ENCODE measurements around the gene TTC21B.
"Not testable (repeated sequence)": the region's sequence is repeated elsewhere in the genome, so short reads cannot be mapped to it uniquely, and the experiment has no call there.

The TTC21B gene

DNA sequence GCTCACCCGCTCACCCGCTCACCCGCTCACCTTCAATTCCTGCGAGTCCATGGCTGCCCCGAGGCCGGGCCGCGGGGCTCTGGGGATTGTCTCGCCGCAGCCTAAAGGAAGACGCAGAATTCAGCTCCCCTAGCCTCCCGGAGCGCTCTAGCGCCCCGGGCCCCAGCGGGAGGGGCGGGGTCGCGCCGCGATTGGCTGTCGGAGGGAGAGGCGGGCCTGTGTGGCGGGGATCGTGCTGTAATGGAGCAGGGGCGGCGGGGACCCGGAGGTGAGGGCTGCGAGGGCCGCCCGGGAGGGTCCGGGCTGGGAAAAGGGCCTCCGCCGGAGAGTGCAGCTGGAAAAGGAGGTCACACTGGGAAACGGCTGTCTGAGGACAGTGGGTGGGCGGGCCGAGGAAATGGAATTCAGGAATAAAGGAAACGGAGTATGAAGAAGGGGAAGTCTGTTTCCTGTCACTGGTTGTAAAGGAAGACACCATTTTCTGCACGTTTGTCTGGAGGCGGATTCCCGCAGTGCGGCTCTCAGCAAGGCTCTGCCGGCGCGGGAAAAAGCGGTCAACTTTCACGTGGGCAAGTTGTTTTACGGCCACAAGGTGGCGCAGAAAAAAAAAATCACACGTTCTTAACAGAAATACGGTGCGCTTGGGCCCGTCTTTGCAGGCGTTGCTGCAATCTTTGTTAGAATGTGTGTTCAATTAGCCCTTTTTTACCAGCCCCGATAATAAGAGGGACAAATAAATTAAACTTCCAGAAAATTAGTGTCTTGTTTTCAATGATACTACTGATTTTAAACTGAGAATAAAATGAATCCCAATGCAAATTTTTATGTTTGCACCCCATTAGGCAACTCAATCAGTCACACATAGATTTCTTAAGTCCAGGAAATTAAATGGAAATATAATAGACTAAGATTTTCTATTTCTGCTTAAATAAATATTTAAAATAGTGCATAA, at the start of gene TTC21B:
TTC21B (minus strand) TSS at position 122 of the 952 bp plus-strand sequence; CDS start at position 51, 71 bp downstream.
- peak within 1 kb of the TSS; percentile 74 for H3K27ac ChIP-seq (ENCODE audit: low read depth, low read length)
- no peaks in the 10 kb centered on the region for H3K27me3 ChIP-seq (ENCODE audit: control insufficient read depth, insufficient read depth, low read length)
- H3K4me3 ChIP-seq (ENCODE audit: low read length) = peak within 1 kb of the TSS; percentile 85
- no peaks in the 10 kb centered on the region for H3K36me3 ChIP-seq (ENCODE audit: control insufficient read depth, insufficient read depth, low read length)
- peaks cover 11% of the 10 kb centered on the region for H3K4me1 ChIP-seq (ENCODE audit: control insufficient read depth, insufficient read depth, low read length)
- peak within 1 kb of the TSS; percentile 49 for H3K9ac ChIP-seq (ENCODE audit: low read length)

DNA sequence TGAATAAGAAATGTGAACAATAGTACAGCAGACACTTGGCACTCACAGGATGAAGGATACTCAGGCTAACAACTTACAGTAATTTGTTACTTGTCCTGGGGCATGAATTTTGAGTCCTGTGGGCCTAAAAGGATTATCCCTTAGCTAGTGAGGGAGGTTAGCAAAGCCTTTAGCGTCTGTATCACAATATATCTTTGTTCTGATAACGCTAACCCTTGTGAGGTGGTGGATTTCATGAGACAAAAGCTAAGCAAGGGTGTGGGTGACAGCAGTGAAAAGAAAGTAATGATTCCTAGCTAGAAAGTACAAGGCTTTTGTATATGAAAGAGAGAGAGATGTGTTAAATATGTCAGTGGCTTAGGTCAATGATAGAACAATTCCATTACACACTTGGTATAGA, 46.8 kb upstream of the TTC21B start:
- H3K9ac ChIP-seq (ENCODE audit: low read length) = no peak overlapping the region
- H3K27ac ChIP-seq (ENCODE audit: low read depth, low read length) = no peak overlapping the region
- no peaks in the 10 kb centered on the region for H3K27me3 ChIP-seq (ENCODE audit: control insufficient read depth, insufficient read depth, low read length)
- no peak overlapping the region for H3K4me3 ChIP-seq (ENCODE audit: low read length)
- no peaks in the 10 kb centered on the region for H3K36me3 ChIP-seq (ENCODE audit: control insufficient read depth, insufficient read depth, low read length)
- H3K4me1 ChIP-seq (ENCODE audit: control insufficient read depth, insufficient read depth, low read length) = no peaks in the 10 kb centered on the region

DNA sequence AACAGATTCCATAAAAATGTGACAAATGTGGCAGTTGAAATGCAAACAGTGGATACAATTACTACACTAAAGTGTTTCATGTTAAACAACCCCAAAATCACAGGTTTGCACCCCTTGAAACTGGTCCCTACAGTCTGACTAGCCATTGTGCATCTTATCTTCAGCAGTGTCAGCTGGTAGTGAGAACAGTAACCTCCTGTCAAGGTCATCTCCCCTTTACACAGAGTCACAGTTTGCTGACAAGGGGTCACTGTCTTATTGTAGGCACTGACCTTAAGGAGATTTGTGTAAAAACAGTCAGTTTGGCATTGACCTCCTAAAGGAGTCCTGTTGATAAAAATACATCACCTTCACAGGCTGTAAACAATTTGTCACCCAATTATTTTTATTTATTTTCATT, 37.3 kb upstream of the TTC21B start:
- H3K4me3 ChIP-seq (ENCODE audit: low read length) = no peak overlapping the region
- no peaks in the 10 kb centered on the region for H3K36me3 ChIP-seq (ENCODE audit: control insufficient read depth, insufficient read depth, low read length)
- H3K27me3 ChIP-seq (ENCODE audit: control insufficient read depth, insufficient read depth, low read length) = no peaks in the 10 kb centered on the region
- no peak overlapping the region for H3K9ac ChIP-seq (ENCODE audit: low read length)
- H3K27ac ChIP-seq (ENCODE audit: low read depth, low read length) = no peak overlapping the region
- H3K4me1 ChIP-seq (ENCODE audit: control insufficient read depth, insufficient read depth, low read length) = no peaks in the 10 kb centered on the region

DNA sequence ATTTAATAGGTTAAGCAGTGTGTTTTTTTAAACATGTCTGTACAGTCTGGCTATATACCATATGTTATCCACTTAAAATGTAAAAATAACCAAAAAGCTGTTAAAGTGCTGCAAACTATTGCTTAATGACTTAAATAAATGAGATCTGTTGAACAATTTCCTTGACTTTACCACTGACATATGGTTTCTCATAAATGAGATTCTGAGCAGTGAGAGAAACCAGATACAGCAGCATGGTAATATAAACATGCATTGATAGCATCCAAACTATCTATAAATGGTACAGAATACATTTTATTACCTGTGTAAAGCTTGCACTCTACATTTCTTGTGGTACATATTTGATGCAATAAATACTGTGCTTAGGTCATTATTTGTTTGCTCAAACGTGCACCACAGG, 36.3 kb upstream of the TTC21B start:
- Histone ChIP-seq H3K9ac (ENCODE audit: low read length) (no peak overlapping the region), H3K27me3 (ENCODE audit: control insufficient read depth, insufficient read depth, low read length) (no peaks in the 10 kb centered on the region), H3K36me3 (ENCODE audit: control insufficient read depth, insufficient read depth, low read length) (no peaks in the 10 kb centered on the region), H3K4me1 (ENCODE audit: control insufficient read depth, insufficient read depth, low read length) (no peaks in the 10 kb centered on the region), H3K4me3 (ENCODE audit: low read length) (no peak overlapping the region), H3K27ac (ENCODE audit: low read depth, low read length) (no peak overlapping the region)

DNA sequence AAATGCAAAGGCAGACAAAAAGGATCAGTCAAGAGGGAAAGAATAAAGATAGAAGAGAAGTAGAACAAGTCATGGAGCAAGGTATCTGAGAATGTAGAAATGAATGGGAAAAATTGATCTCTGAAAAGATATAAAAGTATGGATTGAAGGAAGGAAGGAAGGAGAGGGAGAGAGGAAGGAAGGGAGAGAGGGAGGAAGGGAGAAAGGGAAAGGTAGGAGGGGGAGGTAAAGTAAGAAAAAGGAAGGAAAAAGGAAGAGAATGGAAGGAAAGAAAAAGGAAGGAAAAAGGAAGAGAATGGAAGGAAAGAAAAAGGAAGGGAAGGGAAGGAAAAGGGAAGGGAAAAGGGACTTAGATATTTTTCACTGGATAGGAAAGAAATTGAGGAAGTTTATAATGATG, 31.5 kb upstream of the TTC21B start:
- no peaks in the 10 kb centered on the region for H3K36me3 ChIP-seq (ENCODE audit: control insufficient read depth, insufficient read depth, low read length)
- H3K4me1 ChIP-seq (ENCODE audit: control insufficient read depth, insufficient read depth, low read length) = no peaks in the 10 kb centered on the region
- H3K9ac ChIP-seq (ENCODE audit: low read length) = no peak overlapping the region
- H3K4me3 ChIP-seq (ENCODE audit: low read length) = no peak overlapping the region
- H3K27ac ChIP-seq (ENCODE audit: low read depth, low read length) = no peak overlapping the region
- no peaks in the 10 kb centered on the region for H3K27me3 ChIP-seq (ENCODE audit: control insufficient read depth, insufficient read depth, low read length)

DNA sequence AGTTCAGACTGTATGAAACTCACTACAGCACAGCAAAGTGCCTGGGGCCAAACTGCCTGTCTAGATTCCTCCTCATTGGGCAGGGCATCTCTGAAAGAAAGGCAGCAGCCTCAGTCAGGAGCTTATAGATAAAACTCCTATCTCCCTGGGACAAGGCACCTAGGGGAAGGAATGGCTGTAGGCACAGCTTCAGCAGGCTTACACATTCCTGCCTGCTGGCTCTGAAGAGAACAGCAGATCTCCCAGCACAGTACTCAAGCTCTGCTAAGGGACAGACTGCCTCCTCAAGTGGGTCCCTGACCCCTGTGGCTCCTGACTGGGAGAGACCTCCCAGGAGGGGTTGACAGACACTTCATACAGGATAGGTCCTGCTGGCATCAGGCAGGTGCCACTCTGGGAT, 18.6 kb upstream of the TTC21B start:
- not testable (repeated sequence) for H3K4me1 ChIP-seq (ENCODE audit: control insufficient read depth, insufficient read depth, low read length); H3K4me3 ChIP-seq (ENCODE audit: low read length); H3K27me3 ChIP-seq (ENCODE audit: control insufficient read depth, insufficient read depth, low read length); H3K9ac ChIP-seq (ENCODE audit: low read length); H3K36me3 ChIP-seq (ENCODE audit: control insufficient read depth, insufficient read depth, low read length); H3K27ac ChIP-seq (ENCODE audit: low read depth, low read length)

DNA sequence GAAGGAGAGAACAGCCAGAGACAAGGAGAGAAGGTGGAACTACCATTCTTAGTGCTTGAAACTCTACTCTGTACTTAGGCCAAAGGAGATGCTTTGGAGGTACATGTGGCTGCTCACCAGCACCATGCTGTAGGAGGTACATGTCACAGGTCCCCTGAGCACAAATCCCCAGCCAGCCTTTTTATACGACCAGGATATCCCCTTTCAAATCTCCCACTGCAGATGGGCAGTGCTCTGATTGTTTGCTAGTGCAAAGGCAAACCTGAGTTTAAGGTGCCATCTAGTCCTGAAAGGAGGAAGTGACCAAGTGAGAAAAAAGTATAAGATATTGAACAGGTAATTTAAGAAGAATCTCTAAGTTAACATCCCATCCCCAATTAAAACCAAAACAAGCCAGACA, 17.1 kb upstream of the TTC21B start:
- Histone ChIP-seq H3K27me3 (ENCODE audit: control insufficient read depth, insufficient read depth, low read length) (no peaks in the 10 kb centered on the region), H3K9ac (ENCODE audit: low read length) (no peak overlapping the region), H3K27ac (ENCODE audit: low read depth, low read length) (no peak overlapping the region), H3K4me3 (ENCODE audit: low read length) (no peak overlapping the region), H3K4me1 (ENCODE audit: control insufficient read depth, insufficient read depth, low read length) (no peaks in the 10 kb centered on the region), H3K36me3 (ENCODE audit: control insufficient read depth, insufficient read depth, low read length) (no peaks in the 10 kb centered on the region)

DNA sequence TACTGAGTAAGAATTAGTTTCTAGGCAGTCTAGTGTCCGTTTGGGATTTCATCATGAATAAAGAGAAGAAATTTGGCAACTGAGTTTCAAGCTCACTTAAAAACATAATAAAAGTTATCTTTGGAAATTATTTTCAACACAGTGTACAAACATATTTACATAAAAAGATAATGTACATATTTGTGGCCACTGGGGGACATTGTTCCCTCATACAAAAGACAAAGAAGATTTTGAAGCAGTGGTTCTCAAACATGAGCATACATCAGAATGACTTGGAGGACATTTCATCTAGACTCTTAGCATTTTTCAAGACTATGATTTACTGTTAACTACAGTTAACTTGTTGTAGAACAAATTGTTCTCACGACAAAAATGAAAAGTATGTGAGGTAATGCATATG, 15.7 kb upstream of the TTC21B start:
- Histone ChIP-seq H3K36me3 (ENCODE audit: control insufficient read depth, insufficient read depth, low read length) (no peaks in the 10 kb centered on the region), H3K27ac (ENCODE audit: low read depth, low read length) (no peak overlapping the region), H3K9ac (ENCODE audit: low read length) (no peak overlapping the region), H3K4me3 (ENCODE audit: low read length) (no peak overlapping the region), H3K27me3 (ENCODE audit: control insufficient read depth, insufficient read depth, low read length) (no peaks in the 10 kb centered on the region), H3K4me1 (ENCODE audit: control insufficient read depth, insufficient read depth, low read length) (no peaks in the 10 kb centered on the region)

DNA sequence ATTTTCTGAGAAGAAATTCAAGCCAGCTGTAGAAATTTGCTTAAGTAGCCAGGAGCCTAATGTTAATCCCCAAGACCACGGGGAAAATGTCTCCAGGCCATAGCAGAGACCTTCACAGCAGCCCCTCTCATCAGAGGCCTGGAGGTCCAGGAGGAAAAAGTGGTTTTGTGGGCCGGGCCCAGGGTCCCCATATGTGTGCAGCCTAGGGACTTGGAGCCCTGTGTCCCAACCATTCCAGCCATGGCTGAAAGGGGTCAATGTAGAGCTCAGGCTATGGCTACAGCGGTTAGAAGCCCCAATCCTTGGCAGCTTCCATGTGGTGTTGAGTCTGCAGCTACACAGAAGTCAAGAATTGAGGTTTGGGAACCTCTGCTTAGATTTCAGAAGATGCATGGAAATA, 14.2 kb upstream of the TTC21B start:
- no peaks in the 10 kb centered on the region for H3K27me3 ChIP-seq (ENCODE audit: control insufficient read depth, insufficient read depth, low read length)
- H3K4me3 ChIP-seq (ENCODE audit: low read length) = no peak overlapping the region
- H3K36me3 ChIP-seq (ENCODE audit: control insufficient read depth, insufficient read depth, low read length) = no peaks in the 10 kb centered on the region
- H3K9ac ChIP-seq (ENCODE audit: low read length) = no peak overlapping the region
- H3K4me1 ChIP-seq (ENCODE audit: control insufficient read depth, insufficient read depth, low read length) = no peaks in the 10 kb centered on the region
- no peak overlapping the region for H3K27ac ChIP-seq (ENCODE audit: low read depth, low read length)

DNA sequence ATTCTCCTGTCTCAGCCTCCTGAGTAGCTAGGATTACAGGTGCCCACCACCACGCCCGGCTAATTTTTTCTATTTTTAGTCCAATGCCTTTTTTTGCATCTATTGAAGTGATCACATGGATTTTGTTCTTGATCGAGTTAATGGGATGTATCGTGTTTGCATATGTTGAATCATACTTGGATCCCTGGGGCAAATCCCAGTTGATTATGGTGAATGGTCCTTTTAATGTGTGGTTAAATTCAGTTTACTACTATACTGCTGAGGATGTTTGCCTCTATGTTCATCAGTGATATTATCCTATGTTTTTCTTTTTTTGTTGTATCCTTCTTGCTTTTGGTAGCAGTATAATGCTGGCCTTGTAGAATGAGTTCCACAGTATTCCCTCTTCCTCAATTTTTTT, 8.2 kb upstream of the TTC21B start:
- H3K27me3 ChIP-seq (ENCODE audit: control insufficient read depth, insufficient read depth, low read length) = no peaks in the 10 kb centered on the region
- no peaks in the 10 kb centered on the region for H3K4me1 ChIP-seq (ENCODE audit: control insufficient read depth, insufficient read depth, low read length)
- no peak overlapping the region for H3K27ac ChIP-seq (ENCODE audit: low read depth, low read length)
- H3K4me3 ChIP-seq (ENCODE audit: low read length) = no peak overlapping the region
- no peaks in the 10 kb centered on the region for H3K36me3 ChIP-seq (ENCODE audit: control insufficient read depth, insufficient read depth, low read length)
- H3K9ac ChIP-seq (ENCODE audit: low read length) = no peak overlapping the region

DNA sequence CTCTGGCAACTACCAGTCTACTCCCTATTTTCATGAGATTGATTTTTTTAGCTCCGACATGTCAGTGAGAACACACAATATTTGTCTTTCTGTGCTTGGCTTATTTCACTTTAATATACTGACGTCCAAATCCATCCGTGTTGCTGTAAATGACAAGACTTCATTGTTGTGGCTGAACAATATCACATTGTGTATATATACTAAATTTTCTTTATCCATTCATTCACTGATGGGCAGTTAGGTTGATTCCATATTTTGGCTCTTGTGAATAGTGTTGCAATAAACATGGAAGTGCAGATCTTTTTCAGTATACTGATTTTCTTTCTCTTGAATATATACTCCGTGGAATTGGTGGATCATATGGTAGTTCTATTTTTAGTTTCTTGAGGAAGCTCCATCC, 5.8 kb upstream of the TTC21B start:
- Histone ChIP-seq H3K9ac (ENCODE audit: low read length) (no peak overlapping the region), H3K36me3 (ENCODE audit: control insufficient read depth, insufficient read depth, low read length) (no peaks in the 10 kb centered on the region), H3K27ac (ENCODE audit: low read depth, low read length) (no peak overlapping the region), H3K4me3 (ENCODE audit: low read length) (no peak overlapping the region), H3K27me3 (ENCODE audit: control insufficient read depth, insufficient read depth, low read length) (no peaks in the 10 kb centered on the region), H3K4me1 (ENCODE audit: control insufficient read depth, insufficient read depth, low read length) (peaks cover 7% of the 10 kb centered on the region)

DNA sequence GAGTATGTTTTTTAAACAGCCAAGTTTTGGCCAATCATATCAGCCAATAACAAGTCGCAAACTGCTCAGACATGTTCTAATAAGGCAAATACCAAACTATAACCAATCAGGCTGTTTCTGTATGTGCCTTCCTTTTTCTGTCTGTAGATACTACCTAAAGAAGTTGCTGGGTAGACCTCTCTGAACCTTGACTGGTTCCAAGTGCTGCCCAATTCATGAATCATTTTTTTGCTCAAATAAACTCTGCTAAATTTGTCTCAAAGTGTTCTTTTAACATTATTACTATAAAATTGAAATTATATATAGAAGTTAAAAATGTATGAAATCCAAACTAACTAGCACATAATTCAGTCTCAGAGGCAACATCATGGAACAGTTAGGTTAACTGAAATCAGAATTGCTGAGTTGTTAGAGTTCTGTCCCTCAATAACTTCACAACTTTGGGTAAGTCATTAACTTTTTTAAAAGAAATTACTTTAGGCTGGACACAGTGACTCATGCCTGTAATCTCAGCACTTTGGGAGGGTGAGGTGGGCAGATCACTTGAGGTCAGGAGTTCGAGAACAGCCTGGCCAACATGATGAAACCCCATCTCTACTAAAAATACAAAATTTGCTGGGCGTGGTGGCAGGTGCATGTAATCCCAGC, 4.9 kb upstream of the TTC21B start:
- Histone ChIP-seq H3K36me3 (ENCODE audit: control insufficient read depth, insufficient read depth, low read length) (no peaks in the 10 kb centered on the region), H3K9ac (ENCODE audit: low read length) (no peak overlapping the region), H3K4me3 (ENCODE audit: low read length) (no peak overlapping the region), H3K27me3 (ENCODE audit: control insufficient read depth, insufficient read depth, low read length) (no peaks in the 10 kb centered on the region), H3K27ac (ENCODE audit: low read depth, low read length) (no peak overlapping the region), H3K4me1 (ENCODE audit: control insufficient read depth, insufficient read depth, low read length) (peaks cover 7% of the 10 kb centered on the region)
